HG03575 (cell line): ENCODE results near the gene STARD4.

ENCODE experiments used
- ATAC-seq: cut with Tn5 transposase; IDR thresholded peaks from one replicate; pipeline ENCODE4 v1.9.1; 2021; ENCODE audit not compliant: unreplicated experiment, insufficient number of reproducible peaks, low FRiP score; ENCODE audit errors: extremely low read depth

STARD4 gene

GRCh38 chr5:111512375-111513130 is at the start of gene STARD4:
STARD4 (minus strand) TSS chr5:111512535; CDS start chr5:111507433, 5,102 bp downstream.
- peak; percentile 85 for ATAC-seq

- no peak for ATAC-seq
These were observed 47.3 kb upstream of the STARD4 start for GRCh38 chr5:111559680-111560079.

GRCh38 chr5:111557686-111558085 is 45.4 kb upstream of the STARD4 start:
- ATAC-seq = no peak

GRCh38 chr5:111557111-111557510 is 44.8 kb upstream of the STARD4 start:
- ATAC-seq = no peak

GRCh38 chr5:111556501-111556900 is 44.2 kb upstream of the STARD4 start:
- no peak for ATAC-seq

GRCh38 chr5:111555760-111556159 is 43.4 kb upstream of the STARD4 start:
- no peak for ATAC-seq

- ATAC-seq = no peak
These were observed 41.5 kb upstream of the STARD4 start for GRCh38 chr5:111553868-111554267.

- no peak for ATAC-seq
These were observed 40.6 kb upstream of the STARD4 start for GRCh38 chr5:111552896-111553295.

- ATAC-seq = no peak
These were observed 40.2 kb upstream of the STARD4 start for GRCh38 chr5:111552492-111552891.

- ATAC-seq = no peak
These were observed 39.4 kb upstream of the STARD4 start for GRCh38 chr5:111551569-111552275.

GRCh38 chr5:111551161-111551560 is 38.8 kb upstream of the STARD4 start:
- no peak for ATAC-seq

GRCh38 chr5:111550282-111551020 is 38.1 kb upstream of the STARD4 start:
- no peak for ATAC-seq

GRCh38 chr5:111548992-111549649 is 36.8 kb upstream of the STARD4 start:
- no peak for ATAC-seq

- no peak for ATAC-seq
These were observed 36.1 kb upstream of the STARD4 start for GRCh38 chr5:111548348-111548950.

GRCh38 chr5:111545031-111545430 is 32.7 kb upstream of the STARD4 start:
- ATAC-seq = no peak

GRCh38 chr5:111537141-111538024 is 25.0 kb upstream of the STARD4 start:
- no peak for ATAC-seq

GRCh38 chr5:111535879-111536549 is 23.7 kb upstream of the STARD4 start:
- no peak for ATAC-seq
